Left lung (tissue), 10 donors: ENCODE data around the gene DECR2. TPM values are rescaled to one million over a fixed set of nuclear protein-coding genes. Genes with fewer than 3 reads are reported as not detected.

Experiments
- ATAC-seq: fragments of 200-7000 bp; cut with Tn5 transposase; one replicate; pipeline ENCODE4 v1.9.1; 2020; ENCODE audit warnings: moderate library complexity
- DNase-seq, 4 donors: peaks; one replicate each; pipeline ENCODE4 v3.0.0-alpha.2; 2013 to 2020
- H3K27ac ChIP-seq, 2 donors: fragments of 200-600 bp; sonication (generic) in 1 of 2; one replicate each; pipeline versions ENCODE4 v1.5.0 to v1.8.0; 2020 to 2021
- H3K27me3 ChIP-seq, 2 donors: fragments of 200-600 bp; sonication (generic) in 1 of 2; one replicate each; pipeline versions ENCODE4 v1.5.0 to v1.8.0; 2020 to 2021
- H3K36me3 ChIP-seq, 2 donors: fragments of 200-600 bp; sonication (generic) in 1 of 2; one replicate each; pipeline versions ENCODE4 v1.5.0 to v1.8.0; 2020 to 2021
- H3K4me1 ChIP-seq, 2 donors: fragments of 200-600 bp; one replicate each; pipeline ENCODE4 v1.8.0; 2021
- H3K4me3 ChIP-seq, 2 donors: fragments of 200-600 bp; sonication (generic) in 1 of 2; one replicate each; pipeline versions ENCODE4 v1.5.0 to v1.8.0; 2020 to 2021; ENCODE audit warnings: mild to moderate bottlenecking in 1 of 2
- H3K9me3 ChIP-seq, 2 donors: fragments of 200-600 bp; sonication (generic) in 1 of 2; one replicate each; pipeline versions ENCODE4 v1.5.0 to v1.8.0; 2020 to 2021
- intact Hi-C, 2 donors: fragments of 100-400 bp; cut with DNase I; formaldehyde crosslinking; loops; one replicate each; pipeline versions ENCODE4 v1.11.2 to v1.14.2; 2022
- polyA plus RNA-seq, 6 donors: library from polyadenylated mRNA; unstranded; fragments of 120-200 nt; gene quantifications; one replicate each; pipeline ENCODE4 v1.2.1, GENCODE V29; 2013; ENCODE audit not compliant: insufficient read length in 6 of 6
- total RNA-seq, 2 donors: library from RNA; stranded (reverse); fragmentation: NEBNext Ultra II Directional; extraction: Animal tissue kit (Norgen Biotek cat#: 25700); gene quantifications; one replicate each; pipeline ENCODE4 v1.2.1, GENCODE V29; 2021
- TF ChIP-seq, protein P1 (sequence below), 2 donors: fragments of 200-600 bp; sonication (generic) in 1 of 2; IDR thresholded peaks; one replicate each; pipeline versions ENCODE4 v1.5.0 to v1.8.0; 2021; ENCODE audit warnings: antibody characterized with exemption in 2 of 2
- donor health status: DM: no; HTN: yes; CAD: no.
- donor health status: DM: no; HTN: no; CAD: no.

Gene DECR2
- total and polyA plus RNA-seq, 8 donors, result 10.3 to 25.1 (median 16.7) TPM

DNA sequence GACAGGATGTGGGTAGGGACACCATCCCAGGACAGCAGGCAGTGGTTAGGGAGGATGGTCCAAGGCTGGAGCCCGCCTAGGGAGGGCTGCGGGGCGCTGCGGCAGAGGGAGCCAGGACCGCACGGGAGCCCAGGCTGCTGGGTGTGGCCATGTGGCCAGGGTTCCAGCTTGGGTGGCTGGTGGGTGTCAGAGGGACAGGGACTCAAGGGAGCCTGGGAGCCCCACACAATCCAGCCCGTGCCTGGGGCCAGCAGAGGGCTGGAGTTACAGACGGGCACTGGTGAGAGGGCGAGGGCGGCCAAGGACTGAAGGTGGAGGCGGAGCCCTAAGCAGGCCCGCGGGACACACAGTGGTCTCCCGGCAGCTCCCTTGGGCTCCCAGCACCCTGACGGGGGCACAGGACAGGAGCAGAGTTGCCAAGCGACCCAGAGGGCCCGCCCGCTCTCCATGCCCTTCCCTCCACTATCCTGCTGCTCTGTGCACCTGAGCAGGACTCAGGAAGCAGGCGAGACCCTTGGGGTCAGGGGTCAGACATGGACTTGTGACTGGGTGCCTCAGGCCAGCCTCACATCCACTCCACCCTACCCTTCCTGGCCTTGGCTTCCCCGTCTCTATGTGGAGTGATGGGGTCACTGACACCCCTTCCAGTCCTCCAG, 38.4 kb upstream of the DECR2 start:
- intact Hi-C loops, result no loop called here
- Histone ChIP-seq H3K36me3 (peaks cover 0 to 25% of the 10 kb centered on the region in 2 donors), H3K9me3 (no peaks in the 10 kb centered on the region), H3K27ac (no peak overlapping the region), H3K4me1 (peaks cover 0 to 7% of the 10 kb centered on the region in 2 donors), H3K27me3 (peaks cover 0 to 23% of the 10 kb centered on the region in 2 donors), H3K4me3 (no peak overlapping the region)
- DNase-seq, result peak in 1 of 4 donors; percentile 67
- ATAC-seq, result no peak
- TF ChIP-seq, protein P1, sequence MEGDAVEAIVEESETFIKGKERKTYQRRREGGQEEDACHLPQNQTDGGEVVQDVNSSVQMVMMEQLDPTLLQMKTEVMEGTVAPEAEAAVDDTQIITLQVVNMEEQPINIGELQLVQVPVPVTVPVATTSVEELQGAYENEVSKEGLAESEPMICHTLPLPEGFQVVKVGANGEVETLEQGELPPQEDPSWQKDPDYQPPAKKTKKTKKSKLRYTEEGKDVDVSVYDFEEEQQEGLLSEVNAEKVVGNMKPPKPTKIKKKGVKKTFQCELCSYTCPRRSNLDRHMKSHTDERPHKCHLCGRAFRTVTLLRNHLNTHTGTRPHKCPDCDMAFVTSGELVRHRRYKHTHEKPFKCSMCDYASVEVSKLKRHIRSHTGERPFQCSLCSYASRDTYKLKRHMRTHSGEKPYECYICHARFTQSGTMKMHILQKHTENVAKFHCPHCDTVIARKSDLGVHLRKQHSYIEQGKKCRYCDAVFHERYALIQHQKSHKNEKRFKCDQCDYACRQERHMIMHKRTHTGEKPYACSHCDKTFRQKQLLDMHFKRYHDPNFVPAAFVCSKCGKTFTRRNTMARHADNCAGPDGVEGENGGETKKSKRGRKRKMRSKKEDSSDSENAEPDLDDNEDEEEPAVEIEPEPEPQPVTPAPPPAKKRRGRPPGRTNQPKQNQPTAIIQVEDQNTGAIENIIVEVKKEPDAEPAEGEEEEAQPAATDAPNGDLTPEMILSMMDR (IDR thresholded peaks at IDR 0.05), result no peak

DNA sequence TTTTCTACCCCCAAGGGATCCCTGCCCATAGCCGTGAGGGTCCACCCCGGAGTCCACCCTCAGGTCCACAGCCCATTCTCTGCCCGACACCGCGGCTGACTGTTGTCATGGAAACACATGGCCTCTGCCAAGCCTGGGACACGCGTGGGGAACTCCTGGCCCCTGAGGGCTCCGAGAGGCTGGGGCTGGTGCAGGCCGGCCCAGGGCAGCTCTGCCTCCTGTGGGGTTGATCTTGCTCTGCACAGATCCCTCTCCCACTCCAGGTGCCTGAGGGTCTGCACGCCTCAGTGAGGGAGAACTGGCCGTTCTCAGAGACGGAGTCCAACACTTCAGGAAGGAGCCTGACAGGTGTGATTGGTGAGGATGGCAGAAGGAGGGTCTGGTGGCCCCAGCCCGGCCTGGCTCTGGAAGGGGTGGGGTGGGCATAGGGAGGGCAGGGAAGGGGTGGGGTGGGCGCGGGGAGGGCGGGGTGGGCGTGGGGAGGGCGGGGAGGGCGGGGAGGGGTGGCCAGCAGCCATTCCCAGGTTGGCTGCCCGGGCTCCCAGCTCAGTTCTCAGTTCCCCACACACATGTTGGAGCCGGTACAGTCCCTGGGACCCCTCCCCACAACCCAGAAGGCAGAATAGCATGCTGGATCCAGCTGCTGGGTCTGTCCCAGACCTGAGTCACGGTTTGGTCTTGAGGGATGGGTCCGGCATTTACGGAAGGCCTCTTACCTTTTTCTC, 37.8 kb upstream of the DECR2 start:
- H3K4me1 ChIP-seq, result peaks cover 0 to 9% of the 10 kb centered on the region in 2 donors
- ATAC-seq (no peak), DNase-seq (peak in 1 of 4 donors; percentile 67)
- no peaks in the 10 kb centered on the region for H3K9me3 ChIP-seq
- no peak overlapping the region for H3K27ac ChIP-seq
- intact Hi-C loops, result no loop called here
- H3K36me3 ChIP-seq, result peaks cover 0 to 31% of the 10 kb centered on the region in 2 donors
- peaks cover 0 to 23% of the 10 kb centered on the region in 2 donors for H3K27me3 ChIP-seq
- no peak overlapping the region for H3K4me3 ChIP-seq
- TF ChIP-seq, protein P1 (IDR thresholded peaks at IDR 0.05), result no peak

DNA sequence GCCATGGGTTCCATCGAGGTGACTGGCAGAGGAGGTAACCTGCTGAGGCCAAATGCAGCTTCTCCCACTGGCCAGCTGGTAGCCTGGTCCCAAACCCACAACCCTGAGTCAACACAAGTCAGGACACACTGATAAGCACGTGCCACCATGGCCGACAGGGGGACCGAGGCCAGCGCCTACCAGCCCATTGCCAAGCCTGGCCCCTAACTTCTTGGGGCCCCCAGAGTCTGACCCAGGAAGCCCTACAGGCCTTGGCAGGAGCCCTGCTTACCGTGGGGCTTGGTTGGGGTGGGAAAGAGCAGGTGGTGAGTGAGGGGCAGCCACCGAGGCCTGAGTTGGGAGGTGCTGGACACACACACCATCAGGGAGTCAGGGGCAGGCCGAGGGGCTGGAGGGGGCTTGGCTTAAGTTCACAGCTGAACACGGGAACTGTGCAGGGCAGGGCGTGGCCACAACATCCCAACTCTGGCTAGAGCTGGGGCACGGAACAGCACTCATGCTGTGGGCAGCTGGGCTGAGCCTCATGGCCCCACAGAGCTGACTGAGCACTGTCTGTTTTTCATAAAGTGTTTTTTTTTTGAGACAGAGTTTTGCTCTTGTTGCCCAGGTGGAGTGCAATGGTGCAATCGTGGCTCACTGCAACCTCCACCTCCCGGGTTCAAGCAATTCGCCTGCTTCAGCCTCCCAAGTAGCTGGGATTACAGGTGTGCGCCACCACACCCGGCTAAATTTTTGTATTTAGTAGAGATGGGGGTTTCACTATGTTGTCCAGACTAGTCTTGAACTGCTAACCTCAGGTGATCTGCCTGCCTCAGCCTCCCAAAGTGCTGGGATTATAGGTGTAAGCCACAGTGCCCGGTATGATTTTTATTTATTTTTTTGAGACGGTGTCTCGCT, 36.8 kb upstream of the DECR2 start:
- ATAC-seq (no peak), DNase-seq (peak in 1 of 4 donors; percentile 61)
- TF ChIP-seq, protein P1 (IDR thresholded peaks at IDR 0.05), result no peak
- no peak overlapping the region for H3K27ac ChIP-seq
- H3K27me3 ChIP-seq, result peaks cover 0 to 23% of the 10 kb centered on the region in 2 donors
- intact Hi-C loops, result no loop called here
- H3K4me3 ChIP-seq, result no peak overlapping the region
- no peaks in the 10 kb centered on the region for H3K9me3 ChIP-seq
- peaks cover 3 to 18% of the 10 kb centered on the region in 2 donors for H3K4me1 ChIP-seq
- peaks cover 0 to 33% of the 10 kb centered on the region in 2 donors for H3K36me3 ChIP-seq

DNA sequence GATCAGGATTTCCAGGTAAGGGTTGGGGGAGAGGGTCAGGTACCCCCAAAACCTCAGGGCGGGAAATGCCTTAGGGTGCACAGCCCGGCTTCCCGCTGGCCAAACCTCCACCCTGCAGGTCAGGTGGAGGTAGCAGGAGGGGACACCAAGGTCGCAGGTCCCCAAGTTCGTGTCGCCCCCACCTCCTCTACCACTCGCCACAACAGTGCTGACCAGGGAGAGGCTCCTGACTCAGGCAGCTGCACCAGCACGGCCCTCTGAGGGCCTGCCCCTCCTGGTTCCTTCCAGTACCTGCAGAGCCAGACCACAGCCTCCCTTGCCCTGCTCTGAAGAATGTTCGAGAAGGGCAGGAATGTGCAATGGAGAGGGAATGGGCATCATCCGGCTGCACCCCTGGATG, 35.2 kb upstream of the DECR2 start:
- intact Hi-C loops, result no loop called here
- no peaks in the 10 kb centered on the region for H3K9me3 ChIP-seq
- ATAC-seq, result no peak

More for the DNA sequence above, 35.2 kb upstream of the DECR2 start:
- Histone ChIP-seq H3K36me3 (peaks cover 0 to 38% of the 10 kb centered on the region in 2 donors), H3K4me3 (no peak overlapping the region), H3K27ac (no peak overlapping the region), H3K4me1 (peaks cover 11 to 31% of the 10 kb centered on the region in 2 donors), H3K27me3 (peaks cover 0 to 23% of the 10 kb centered on the region in 2 donors)
- TF ChIP-seq, protein P1 (IDR thresholded peaks at IDR 0.05), result no peak
- peak in 1 of 4 donors; percentile 33 for DNase-seq
